H1 (cell line): Measurements from ENCODE around the gene GP5. TPM values are rescaled to one million over a fixed set of nuclear protein-coding genes. Genes with fewer than 3 reads are reported as not detected.

Source experiments
- CBX5 ChIP-seq: fragments of 300-800, 300-1000 bp; sonication (generic); IDR thresholded peaks from 2 replicates; pipeline ENCODE4 v1.7.1; 2016; ENCODE audit warnings: antibody characterized with exemption, low read length, low read depth
- CHD2 ChIP-seq: IDR thresholded peaks from 2 replicates; pipeline ENCODE4 v1.6.1; 2012; ENCODE audit warnings: low read length, improper control_type of control experiment
- KDM4A ChIP-seq: IDR thresholded peaks from one replicate; pipeline ENCODE4 v1.7.1; 2012; ENCODE audit warnings: low read depth, mild to moderate bottlenecking, moderate library complexity, low read length, inconsistent platforms; ENCODE audit not compliant: severe bottlenecking
- SP2 ChIP-seq: IDR thresholded peaks from 2 replicates; pipeline ENCODE4 v1.6.1; 2012; ENCODE audit warnings: mild to moderate bottlenecking, low read length, inconsistent platforms
- TAF7 ChIP-seq: optimal IDR thresholded peaks from 2 replicates; pipeline ENCODE3; 2011; ENCODE audit warnings: low read depth, mild to moderate bottlenecking, inconsistent platforms, low read length, moderate library complexity, borderline replicate concordance
- TEAD4 ChIP-seq: IDR thresholded peaks from 2 replicates; pipeline ENCODE4 v1.6.1; 2012; ENCODE audit warnings: low read depth, low read length, inconsistent platforms, mixed read lengths
- polyA plus RNA-seq, 7 experiments: library from polyadenylated mRNA; depleted of rRNA in 3 of 7; stranded (reverse) in 5 of 7; unstranded in 2 of 7; fragments of >200 nt in 5 of 7; fragments of 200-250 nt in 2 of 7; gene quantifications; 1 replicate in 5 of 7; 2 replicates in 1 of 7; 4 replicates in 1 of 7; pipeline versions ENCODE4 v1.2.1 to v1.2.3, GENCODE V29; 2011 to 2013; ENCODE audit warnings: missing spikeins in 2 of 7, mixed read lengths in 2 of 7
- total RNA-seq: library from RNA; stranded (reverse); fragmentation: NEBNext Ultra II Directional; extraction: Animal tissue kit (Norgen Biotek cat#: 25700); gene quantifications from 2 replicates; pipeline ENCODE4 v1.2.1, GENCODE V29; 2021

The GP5 gene
- total and polyA plus RNA-seq, 2 of the 8 experiments (the other 6 are each of a cell fraction or from before 2014, with no cell fraction given): 0.13 to 0.14 TPM

- TF ChIP-seq TAF7: no peak
- TF ChIP-seq KDM4A: no peak
- no peak for TF ChIP-seq CHD2
- TF ChIP-seq CBX5: no peak
- no peak for TF ChIP-seq SP2
- no peak for TF ChIP-seq TEAD4
These were observed 34.2 kb downstream of the GP5 start (continued) for GRCh38 chr3:194364652-194365434.
